GM10266 (cell line): ENCODE measurements around the gene OR1M1.

Experiments used
- DNase-seq: peaks from one replicate; pipeline ENCODE4 v3.0.0; 2012; ENCODE audit errors: extremely low spot score
- CTCF ChIP-seq: IDR thresholded peaks from 2 replicates; pipeline ENCODE4 v1.5.1; 2012; ENCODE audit warnings: mild to moderate bottlenecking, low read depth; ENCODE audit not compliant: control insufficient read depth, insufficient read depth; ENCODE audit errors: missing control alignments

OR1M1 gene

GRCh38 chr19:9086761-9087160 lies at the start of gene OR1M1:
TSS of gene OR1M1 (plus strand) at chr19:9087061. CDS start at chr19:9093245, 6,184 bp downstream.
- TF ChIP-seq CTCF, result no peak
- no peak for DNase-seq

- no peak for TF ChIP-seq CTCF
- DNase-seq, result no peak
These were observed 49.3 kb upstream of the OR1M1 start for GRCh38 chr19:9037400-9038062.

GRCh38 chr19:9039728-9040127 lies 47.1 kb upstream of the OR1M1 start:
- TF ChIP-seq CTCF, result no peak

GRCh38 chr19:9040131-9040530 lies 46.7 kb upstream of the OR1M1 start:
- DNase-seq, result no peak
- no peak for TF ChIP-seq CTCF

More at GRCh38 chr19:9039728-9040127, 47.1 kb upstream of the OR1M1 start:
- DNase-seq, result no peak

- no peak for DNase-seq
- no peak for TF ChIP-seq CTCF
These were observed 45.8 kb upstream of the OR1M1 start for GRCh38 chr19:9041023-9041422.

- no peak for DNase-seq
- no peak for TF ChIP-seq CTCF
These were observed 43.3 kb upstream of the OR1M1 start for GRCh38 chr19:9043524-9043923.

- DNase-seq, result no peak
- TF ChIP-seq CTCF, result no peak
These were observed 42.4 kb upstream of the OR1M1 start for GRCh38 chr19:9044449-9044848.
